OCI-LY7 (cell line): ENCODE measurements around the gene IPO4. TPM values are rescaled to one million over a fixed set of nuclear protein-coding genes. Genes with fewer than 3 reads are reported as not detected.

Experiments
- BruUV-seq: library from RNA; stranded (reverse); fragments of 400-500 nt; replicated peaks from 2 replicates; lab custom pipeline; 2021; lab: Mats Ljungman, UMichigan
- CTCF ChIA-PET: fragments of 300-600 bp; sonication (Branson Sonifier 250); formaldehyde crosslinking; loops from one replicate; lab custom pipeline; 2022; ENCODE audit warnings: antibody characterized with exemption; ENCODE audit not compliant: unreplicated experiment; lab: Charles Lee
- POLR2A ChIA-PET: fragments of 300-600 bp; sonication (Branson Sonifier 250); formaldehyde crosslinking; loops from one replicate; lab custom pipeline; 2022; ENCODE audit warnings: antibody characterized with exemption; lab: Charles Lee
- DNase-seq: peaks from one replicate; pipeline ENCODE4 v3.0.0-alpha.2; 2015; ENCODE audit warnings: low spot score
- H2AFZ ChIP-seq: fragments of 200-600 bp; sonication (generic), shearing (Covaris generic); 2 replicates; pipeline ENCODE4 v1.6.1; 2014; ENCODE audit warnings: mild to moderate bottlenecking, antibody characterized with exemption, low read length, moderate library complexity
- H3K27ac ChIP-seq: fragments of 200-600 bp; sonication (generic); 2 replicates; pipeline ENCODE4 v1.5.1; 2014; ENCODE audit warnings: mixed run types, low read depth, mild to moderate bottlenecking, moderate library complexity, low read length, inconsistent platforms; ENCODE audit not compliant: poor library complexity, severe bottlenecking
- H3K36me3 ChIP-seq: fragments of 200-600 bp; sonication (generic); 2 replicates; pipeline ENCODE4 v1.6.1; 2014; ENCODE audit warnings: mild to moderate bottlenecking, antibody characterized with exemption, low read length, moderate library complexity, mixed read lengths; ENCODE audit not compliant: insufficient read depth
- H3K4me1 ChIP-seq: fragments of 200-600 bp; sonication (generic); 2 replicates; pipeline ENCODE4 v1.5.1; 2014; ENCODE audit warnings: mild to moderate bottlenecking, low read length; ENCODE audit not compliant: insufficient read depth, poor library complexity, severe bottlenecking
- H3K4me2 ChIP-seq: fragments of 200-600 bp; sonication (generic); 2 replicates; pipeline ENCODE4 v1.6.1; 2014; ENCODE audit warnings: mild to moderate bottlenecking, low read length
- H3K4me3 ChIP-seq: fragments of 200-600 bp; sonication (generic); 2 replicates; pipeline ENCODE4 v1.5.1; 2014; ENCODE audit warnings: mild to moderate bottlenecking, low read depth, low read length; ENCODE audit not compliant: poor library complexity, severe bottlenecking
- H3K79me2 ChIP-seq: fragments of 200-600 bp; sonication (generic); 2 replicates; pipeline ENCODE4 v1.6.1; 2016; ENCODE audit warnings: low read depth, mild to moderate bottlenecking, low read length, moderate library complexity, mixed read lengths; ENCODE audit not compliant: insufficient read depth
- H3K9me2 ChIP-seq: fragments of 200-600 bp; sonication (generic); 2 replicates; pipeline ENCODE4 v1.6.1; 2016; ENCODE audit warnings: mild to moderate bottlenecking, low read length, mixed read lengths; ENCODE audit not compliant: insufficient read depth
- H3K9me3 ChIP-seq: fragments of 200-600 bp; sonication (generic); 2 replicates; pipeline ENCODE4 v1.6.1; 2014; ENCODE audit warnings: mild to moderate bottlenecking, mixed run types, low read length, mixed read lengths
- H4K20me1 ChIP-seq: fragments of 200-600 bp; sonication (generic); 2 replicates; pipeline ENCODE4 v1.6.1; 2014; ENCODE audit warnings: mild to moderate bottlenecking, antibody characterized with exemption, low read length, moderate library complexity, mixed read lengths; ENCODE audit not compliant: insufficient read depth
- EZH2phosphoT487 ChIP-seq: fragments of 200-600 bp; sonication (generic); IDR thresholded peaks from 2 replicates; pipeline ENCODE4 v1.6.1; 2018; ENCODE audit warnings: low read depth, borderline replicate concordance, mild to moderate bottlenecking, mixed run types, antibody characterized with exemption, low read length, moderate library complexity, mixed read lengths
- intact Hi-C: fragments of 100-400 bp; cut with micrococcal nuclease; formaldehyde crosslinking; loops from one replicate; pipeline ENCODE4 v1.10.0; 2022; ENCODE audit not compliant: unreplicated experiment
- total RNA-seq, 2 experiments: library from RNA; depleted of rRNA in 1 of 2; stranded (reverse); fragments of >200 nt in 1 of 2; shearing (Covaris generic) in 1 of 2; gene quantifications; 2 replicates each; pipeline ENCODE4 v1.2.3, GENCODE V29; 2014 to 2022
- TF ChIP-seq, protein P1 (sequence below): fragments of 200-600 bp; sonication (generic); conservative IDR thresholded peaks from 2 replicates; pipeline ENCODE4 v1.5.1; 2014; ENCODE audit warnings: mild to moderate bottlenecking, antibody characterized with exemption, low read length, moderate library complexity, mixed read lengths

Gene IPO4
- total RNA-seq, 2 experiments from 2014 or later: 53.1 to 59.2 TPM

DNA sequence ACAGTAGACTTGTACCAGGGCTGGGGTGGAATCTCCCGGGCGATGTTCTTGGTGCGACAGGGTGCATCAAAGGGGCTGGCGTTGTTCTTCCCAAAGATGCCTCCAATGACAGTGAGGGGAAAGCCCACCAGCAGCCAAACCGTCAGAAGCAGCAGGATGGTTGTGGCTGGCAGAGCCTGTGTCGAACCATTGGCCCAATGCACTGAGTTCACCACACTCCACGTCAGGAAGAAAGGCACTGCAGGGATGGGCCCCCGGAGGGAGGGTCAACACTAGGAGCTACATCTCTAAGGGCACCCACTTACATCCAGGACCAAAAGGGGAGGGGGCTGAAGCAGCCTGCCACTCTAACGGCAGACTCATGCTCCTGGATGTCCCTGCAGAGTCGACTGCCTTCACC, 1.8 kb upstream of the IPO4 start:
- peaks cover 16% of the 10 kb centered on the region; the same call in 1 of the 2 replicates for H3K79me2 ChIP-seq
- no peaks in the 10 kb centered on the region for H3K9me3 ChIP-seq
- H4K20me1 ChIP-seq: no peaks in the 10 kb centered on the region
- no peak overlapping the region for H2AFZ ChIP-seq
- no peak overlapping the region for H3K4me2 ChIP-seq
- TF ChIP-seq, protein P1, sequence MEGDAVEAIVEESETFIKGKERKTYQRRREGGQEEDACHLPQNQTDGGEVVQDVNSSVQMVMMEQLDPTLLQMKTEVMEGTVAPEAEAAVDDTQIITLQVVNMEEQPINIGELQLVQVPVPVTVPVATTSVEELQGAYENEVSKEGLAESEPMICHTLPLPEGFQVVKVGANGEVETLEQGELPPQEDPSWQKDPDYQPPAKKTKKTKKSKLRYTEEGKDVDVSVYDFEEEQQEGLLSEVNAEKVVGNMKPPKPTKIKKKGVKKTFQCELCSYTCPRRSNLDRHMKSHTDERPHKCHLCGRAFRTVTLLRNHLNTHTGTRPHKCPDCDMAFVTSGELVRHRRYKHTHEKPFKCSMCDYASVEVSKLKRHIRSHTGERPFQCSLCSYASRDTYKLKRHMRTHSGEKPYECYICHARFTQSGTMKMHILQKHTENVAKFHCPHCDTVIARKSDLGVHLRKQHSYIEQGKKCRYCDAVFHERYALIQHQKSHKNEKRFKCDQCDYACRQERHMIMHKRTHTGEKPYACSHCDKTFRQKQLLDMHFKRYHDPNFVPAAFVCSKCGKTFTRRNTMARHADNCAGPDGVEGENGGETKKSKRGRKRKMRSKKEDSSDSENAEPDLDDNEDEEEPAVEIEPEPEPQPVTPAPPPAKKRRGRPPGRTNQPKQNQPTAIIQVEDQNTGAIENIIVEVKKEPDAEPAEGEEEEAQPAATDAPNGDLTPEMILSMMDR: no peak
- no peak for TF ChIP-seq EZH2phosphoT487
- DNase-seq: no peak
- no peaks in the 10 kb centered on the region for H3K9me2 ChIP-seq
- peaks cover 29% of the 10 kb centered on the region for H3K4me1 ChIP-seq
- H3K27ac ChIP-seq: no peak overlapping the region
- intact Hi-C loops: no loop called here
- ChIA-PET CTCF (no interaction called here), POLR2A (interaction anchor here (1.5 kb wide), 1 partner anchor 29 kb away, joined by 5 read pairs; the partner anchor contains the start of gene IRF9)
- no TSS peak for BruUV-seq
- peaks cover 45% of the 10 kb centered on the region for H3K36me3 ChIP-seq
- H3K4me3 ChIP-seq: no peak overlapping the region

- Histone ChIP-seq H3K36me3 (peaks cover 55% of the 10 kb centered on the region), H3K79me2 (peaks cover 13% of the 10 kb centered on the region; the same call in 1 of the 2 replicates), H3K4me1 (peaks cover 22% of the 10 kb centered on the region), H3K4me3 (peak overlapping the region; percentile 85), H3K9me3 (no peaks in the 10 kb centered on the region), H4K20me1 (no peaks in the 10 kb centered on the region), H3K27ac (peak overlapping the region; percentile 26), H3K9me2 (no peaks in the 10 kb centered on the region), H2AFZ (peak overlapping the region; percentile 19; the same call in 1 of the 2 replicates), H3K4me2 (peak overlapping the region; percentile 93)
- no TSS peak for BruUV-seq
- POLR2A ChIA-PET: interaction anchor here (1.5 kb wide), 1 partner anchor 28 kb away, joined by 5 read pairs; the partner anchor contains the start of gene IRF9
- intact Hi-C loops: loop anchor here (2.0 kb wide), 3 partner anchors 29 to 53 kb away; partner anchors contain the start of genes EMC9, IRF9 and TINF2
- CTCF ChIA-PET: no interaction called here
- no peak for DNase-seq
- TF ChIP-seq EZH2phosphoT487: no peak
- TF ChIP-seq, protein P1: no peak
Observed at GRCh38 chr14:24189460-24189859, 844 bp upstream of the IPO4 start.

GRCh38 chr14:24189059-24189375, 401 bp upstream of the IPO4 start:
- intact Hi-C loops: loop anchor here (2.0 kb wide), 3 partner anchors 28 to 54 kb away; partner anchors contain the start of genes EMC9, IRF9 and TINF2
- Histone ChIP-seq H3K9me3 (no peaks in the 10 kb centered on the region), H3K4me1 (peaks cover 18% of the 10 kb centered on the region), H3K27ac (peak overlapping the region; percentile 26), H4K20me1 (no peaks in the 10 kb centered on the region), H3K4me2 (peak overlapping the region; percentile 93), H3K79me2 (peaks cover 11% of the 10 kb centered on the region; the same call in 1 of the 2 replicates), H2AFZ (peak overlapping the region; percentile 19; the same call in 1 of the 2 replicates), H3K9me2 (no peaks in the 10 kb centered on the region), H3K36me3 (peaks cover 58% of the 10 kb centered on the region), H3K4me3 (peak overlapping the region; percentile 85)
- POLR2A ChIA-PET: interaction anchor here (0.6 kb wide), 1 partner anchor 28 kb away, joined by 3 read pairs; the partner anchor contains the start of gene IRF9
- TF ChIP-seq, protein P1: no peak
- TF ChIP-seq EZH2phosphoT487: no peak
- no TSS peak for BruUV-seq
- CTCF ChIA-PET: no interaction called here
- no peak for DNase-seq
